ENCODE measurements around the gene ZNF428.

ZNF428 gene

DNA sequence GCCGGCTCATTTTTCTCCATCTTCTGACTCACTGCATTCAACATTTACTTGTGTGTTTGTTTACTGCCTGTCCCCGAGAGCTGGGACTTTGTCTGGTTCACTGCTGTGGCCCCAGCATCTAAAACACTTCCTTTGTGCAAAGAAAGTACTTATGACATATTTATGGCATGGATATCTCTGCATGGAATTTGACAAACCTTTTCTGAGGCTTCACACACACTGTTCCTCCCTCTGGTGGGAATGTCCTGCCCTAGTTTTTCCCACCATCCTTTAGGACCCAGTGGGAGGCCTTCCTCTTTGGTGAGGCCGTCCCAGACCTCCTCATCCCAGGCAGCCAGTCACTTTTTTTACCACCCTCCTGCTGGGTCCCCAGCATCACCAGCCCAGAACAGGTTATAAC, 8.9 kb downstream of the ZNF428 start:
- Histone ChIP-seq H3K27me3 (ENCODE audit: insufficient read depth, low read length, poor library complexity, severe bottlenecking) (no peaks in the 10 kb centered on the region), H3K36me3 (ENCODE audit: insufficient read depth, low read length) (peaks cover 51% of the 10 kb centered on the region; the same call in 1 of the 2 replicates), H3K4me3 (ENCODE audit: low read length, poor library complexity, severe bottlenecking) (no peak overlapping the region), H3K4me1 (ENCODE audit: insufficient read depth, low read length, poor library complexity, severe bottlenecking) (peaks cover 5% of the 10 kb centered on the region), H3K79me2 (ENCODE audit: insufficient read depth, low read length) (peaks cover 64% of the 10 kb centered on the region), H3K4me2 (ENCODE audit: low read depth, low read length, poor library complexity, severe bottlenecking) (no peak overlapping the region), H3K9me2 (replicated peaks; ENCODE audit: low read depth, low read length) (no peaks in the 10 kb centered on the region), H3K9ac (ENCODE audit: low read depth, low read length, poor library complexity, severe bottlenecking) (no peak overlapping the region), H2AFZ (ENCODE audit: low read length) (no peak overlapping the region), H4K20me1 (ENCODE audit: insufficient read depth, low read length, poor library complexity, severe bottlenecking) (peaks cover 31% of the 10 kb centered on the region), H3F3A (ENCODE audit: low read depth) (no peaks in the 10 kb centered on the region), H3K9me3 (ENCODE audit: insufficient read depth, low read depth, low read length) (no peaks in the 10 kb centered on the region)
- no peak for TF ChIP-seq EZH2phosphoT487 (IDR thresholded peaks at IDR 0.05; ENCODE audit: borderline replicate concordance)
- TF ChIP-seq, protein P1, sequence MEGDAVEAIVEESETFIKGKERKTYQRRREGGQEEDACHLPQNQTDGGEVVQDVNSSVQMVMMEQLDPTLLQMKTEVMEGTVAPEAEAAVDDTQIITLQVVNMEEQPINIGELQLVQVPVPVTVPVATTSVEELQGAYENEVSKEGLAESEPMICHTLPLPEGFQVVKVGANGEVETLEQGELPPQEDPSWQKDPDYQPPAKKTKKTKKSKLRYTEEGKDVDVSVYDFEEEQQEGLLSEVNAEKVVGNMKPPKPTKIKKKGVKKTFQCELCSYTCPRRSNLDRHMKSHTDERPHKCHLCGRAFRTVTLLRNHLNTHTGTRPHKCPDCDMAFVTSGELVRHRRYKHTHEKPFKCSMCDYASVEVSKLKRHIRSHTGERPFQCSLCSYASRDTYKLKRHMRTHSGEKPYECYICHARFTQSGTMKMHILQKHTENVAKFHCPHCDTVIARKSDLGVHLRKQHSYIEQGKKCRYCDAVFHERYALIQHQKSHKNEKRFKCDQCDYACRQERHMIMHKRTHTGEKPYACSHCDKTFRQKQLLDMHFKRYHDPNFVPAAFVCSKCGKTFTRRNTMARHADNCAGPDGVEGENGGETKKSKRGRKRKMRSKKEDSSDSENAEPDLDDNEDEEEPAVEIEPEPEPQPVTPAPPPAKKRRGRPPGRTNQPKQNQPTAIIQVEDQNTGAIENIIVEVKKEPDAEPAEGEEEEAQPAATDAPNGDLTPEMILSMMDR (conservative IDR thresholded peaks at IDR 0.05; ENCODE audit: low read length): no peak

- Histone ChIP-seq H3K4me1 (ENCODE audit: insufficient read depth, low read length, poor library complexity, severe bottlenecking) (peaks cover 3% of the 10 kb centered on the region), H3K79me2 (ENCODE audit: insufficient read depth, low read length) (peaks cover 58% of the 10 kb centered on the region), H3K36me3 (ENCODE audit: insufficient read depth, low read length) (peaks cover 52% of the 10 kb centered on the region; the same call in 1 of the 2 replicates), H3K9me3 (ENCODE audit: insufficient read depth, low read depth, low read length) (no peaks in the 10 kb centered on the region), H4K20me1 (ENCODE audit: insufficient read depth, low read length, poor library complexity, severe bottlenecking) (peaks cover 27% of the 10 kb centered on the region), H2AFZ (ENCODE audit: low read length) (no peak overlapping the region), H3K9ac (ENCODE audit: low read depth, low read length, poor library complexity, severe bottlenecking) (no peak overlapping the region), H3K27me3 (ENCODE audit: insufficient read depth, low read length, poor library complexity, severe bottlenecking) (no peaks in the 10 kb centered on the region), H3F3A (ENCODE audit: low read depth) (no peaks in the 10 kb centered on the region), H3K9me2 (replicated peaks; ENCODE audit: low read depth, low read length) (no peaks in the 10 kb centered on the region), H3K4me2 (ENCODE audit: low read depth, low read length, poor library complexity, severe bottlenecking) (no peak overlapping the region), H3K4me3 (ENCODE audit: low read length, poor library complexity, severe bottlenecking) (no peak overlapping the region)
- TF ChIP-seq, protein P1 (conservative IDR thresholded peaks at IDR 0.05; ENCODE audit: low read length): no peak
- TF ChIP-seq EZH2phosphoT487 (IDR thresholded peaks at IDR 0.05; ENCODE audit: borderline replicate concordance): no peak
Measured at GRCh38 chr19:43609872-43610271, 9.6 kb downstream of the ZNF428 start.

DNA sequence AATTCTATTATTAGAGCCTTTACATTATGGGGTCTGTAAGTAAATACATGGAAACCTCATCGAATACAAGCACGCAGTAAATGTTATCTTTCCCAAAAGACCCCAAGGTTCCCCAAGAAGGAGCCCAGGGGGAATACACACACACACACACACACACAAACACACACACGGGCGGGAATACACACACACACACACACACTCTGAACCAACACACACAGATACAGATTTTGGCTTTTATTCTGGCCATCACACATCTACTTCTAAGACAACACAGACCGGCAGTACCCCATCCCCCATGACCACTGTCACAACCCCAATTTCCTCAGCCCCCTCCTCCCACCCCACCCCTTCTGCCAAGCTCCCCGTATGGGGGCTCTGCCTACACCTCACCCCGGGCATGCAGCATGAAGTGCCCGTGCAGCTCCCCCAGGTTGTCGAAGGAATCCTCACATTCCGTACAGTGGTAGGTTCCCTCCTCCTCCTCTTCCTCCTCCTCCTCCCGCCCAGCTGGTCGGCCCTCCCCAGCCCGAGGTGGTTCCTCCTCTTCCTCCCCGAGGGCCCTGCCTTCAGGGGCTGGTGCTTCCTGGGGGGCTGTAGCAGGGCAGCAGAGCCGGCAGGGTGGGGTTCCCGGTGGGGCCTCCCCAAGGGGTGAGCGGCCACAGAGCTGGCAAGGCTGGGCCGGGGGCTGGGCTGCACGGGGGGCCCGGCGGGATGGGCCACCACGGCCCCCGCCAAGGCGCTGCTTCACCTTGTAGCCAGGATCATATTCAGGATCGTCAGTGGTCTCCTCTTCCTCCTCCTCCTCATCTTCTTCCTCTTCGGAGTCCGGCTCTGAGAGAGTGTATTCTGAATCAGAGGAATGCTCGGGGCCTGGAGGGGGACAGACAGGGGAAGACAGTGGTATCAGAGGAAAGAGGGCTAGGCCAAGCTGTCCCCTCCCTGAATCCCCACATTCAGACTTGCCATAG, 11.9 kb downstream of the ZNF428 start:
- TF ChIP-seq, protein P1 (conservative IDR thresholded peaks at IDR 0.05; ENCODE audit: low read length): no peak
- TF ChIP-seq EZH2phosphoT487 (IDR thresholded peaks at IDR 0.05; ENCODE audit: borderline replicate concordance): no peak
- peaks cover 8% of the 10 kb centered on the region for H4K20me1 ChIP-seq (ENCODE audit: insufficient read depth, low read length, poor library complexity, severe bottlenecking)

More for the DNA sequence above, 11.9 kb downstream of the ZNF428 start:
- Histone ChIP-seq H3K27me3 (ENCODE audit: insufficient read depth, low read length, poor library complexity, severe bottlenecking) (no peaks in the 10 kb centered on the region), H3F3A (ENCODE audit: low read depth) (no peaks in the 10 kb centered on the region), H3K9ac (ENCODE audit: low read depth, low read length, poor library complexity, severe bottlenecking) (no peak overlapping the region), H3K4me3 (ENCODE audit: low read length, poor library complexity, severe bottlenecking) (no peak overlapping the region), H3K4me1 (ENCODE audit: insufficient read depth, low read length, poor library complexity, severe bottlenecking) (no peaks in the 10 kb centered on the region), H3K4me2 (ENCODE audit: low read depth, low read length, poor library complexity, severe bottlenecking) (no peak overlapping the region), H2AFZ (ENCODE audit: low read length) (no peak overlapping the region), H3K36me3 (ENCODE audit: insufficient read depth, low read length) (peaks cover 40% of the 10 kb centered on the region; the same call in 1 of the 2 replicates), H3K79me2 (ENCODE audit: insufficient read depth, low read length) (peaks cover 35% of the 10 kb centered on the region), H3K9me3 (ENCODE audit: insufficient read depth, low read depth, low read length) (no peaks in the 10 kb centered on the region), H3K9me2 (replicated peaks; ENCODE audit: low read depth, low read length) (no peaks in the 10 kb centered on the region)

Data from Loucy (cell line).